HCT116 (cell line): ENCODE data around the gene AXIN2.

Experiments used
- CBX3 ChIP-seq: IDR thresholded peaks from 2 replicates; pipeline ENCODE4 v1.6.1; 2012; ENCODE audit warnings: low read depth
- CEBPB ChIP-seq: IDR thresholded peaks from 2 replicates; pipeline ENCODE4 v1.6.1; 2012; ENCODE audit warnings: low read depth
- CTCF ChIP-seq, 3 experiments: fragments of 200-600 bp in 1 of 3; sonication (generic) in 1 of 3; IDR thresholded peaks in 2 of 3; conservative IDR thresholded peaks in 1 of 3; 2 replicates each; pipeline ENCODE4 v1.5.1; 2012 to 2017; ENCODE audit warnings: low read depth in 2 of 3, low read length in 2 of 3, antibody characterized with exemption in 1 of 3, borderline replicate concordance in 1 of 3, control low read depth in 1 of 3, mild to moderate bottlenecking in 1 of 3, mixed read lengths in 1 of 3, mixed run types in 1 of 3, moderate library complexity in 1 of 3; ENCODE audit not compliant: insufficient read depth in 1 of 3
- EZH2 ChIP-seq: fragments of 200-600 bp; sonication (generic); IDR thresholded peaks from 2 replicates; pipeline ENCODE4 v1.6.1; 2017; ENCODE audit warnings: antibody characterized with exemption, mixed run types
- EZH2phosphoT487 ChIP-seq: fragments of 200-600 bp; IDR thresholded peaks from 2 replicates; pipeline ENCODE4 v1.6.1; 2018; ENCODE audit warnings: antibody characterized with exemption, borderline replicate concordance
- FOSL1 ChIP-seq: IDR thresholded peaks from 2 replicates; pipeline ENCODE4 v1.6.1; 2012; ENCODE audit warnings: low read depth
- MAX ChIP-seq: IDR thresholded peaks from 2 replicates; pipeline ENCODE4 v1.6.1; 2012
- POLR2A ChIP-seq: IDR thresholded peaks from 2 replicates; pipeline ENCODE4 v1.7.0; 2011; ENCODE audit warnings: borderline replicate concordance; ENCODE audit not compliant: insufficient read depth, insufficient read length; ENCODE audit errors: extremely low read depth
- POLR2AphosphoS5 ChIP-seq: IDR thresholded peaks from 2 replicates; pipeline ENCODE4 v1.6.1; 2011; ENCODE audit warnings: mild to moderate bottlenecking, low read depth, low read length, moderate library complexity
- REST ChIP-seq: IDR thresholded peaks from 2 replicates; pipeline ENCODE4 v1.6.1; 2012; ENCODE audit warnings: low read depth
- SIN3A ChIP-seq: IDR thresholded peaks from 2 replicates; pipeline ENCODE4 v1.6.1; 2012; ENCODE audit warnings: low read depth
- YY1 ChIP-seq: IDR thresholded peaks from 2 replicates; pipeline ENCODE4 v1.6.1; 2011; ENCODE audit warnings: low read length, low read depth, moderate library complexity, mild to moderate bottlenecking; ENCODE audit not compliant: insufficient replicate concordance; ENCODE audit errors: extremely low read depth
- ZFX ChIP-seq: fragments of 450-650 bp; IDR thresholded peaks from 2 replicates; pipeline ENCODE4 v1.6.1; 2017
- ZNF274 ChIP-seq: fragments of 200-500 bp; sonication (Bioruptor generic); IDR thresholded peaks from 2 replicates; pipeline ENCODE4 v1.6.1; 2014; ENCODE audit warnings: mild to moderate bottlenecking, low read depth, low read length, inconsistent platforms

- TF ChIP-seq REST (no peak), CTCF (IDR thresholded peaks at IDR 0.05 in 2 of 3, conservative IDR thresholded peaks at IDR 0.05 in 1 of 3; ENCODE audit: borderline replicate concordance in 1 of 3, insufficient read depth in 1 of 3, low read depth in 2 of 3, low read length in 2 of 3) (no peak), EZH2phosphoT487 (no peak), EZH2 (no peak), MAX (no peak), ZFX (no peak), CEBPB (no peak), YY1 (no peak), POLR2AphosphoS5 (no peak), SIN3A (no peak), CBX3 (no peak), POLR2A (no peak), ZNF274 (no peak), FOSL1 (no peak)
These were observed 6.1 kb upstream of the AXIN2 start for GRCh38 chr17:65567566-65567965.
